Astrocyte of the hippocampus (primary cell): ENCODE data around the gene HNRNPA3.
A peak's percentile ranks its signal among the peaks of the same experiment; 100 is the strongest.
"Not testable (repeated sequence)": the region's sequence is repeated elsewhere in the genome, so short reads cannot be mapped to it uniquely, and the experiment has no call there.

Experiments used
- DNase-seq: peaks from one replicate; pipeline ENCODE4 v3.0.0; 2011; ENCODE audit warnings: low read depth, low spot score

The HNRNPA3 gene

GRCh38 chr2:177232098-177232704 lies 19.6 kb downstream of the HNRNPA3 start:
- no peak for DNase-seq

- no peak for DNase-seq
Observed at GRCh38 chr2:177234267-177234666, 21.7 kb downstream of the HNRNPA3 start.

- DNase-seq = no peak
Observed at GRCh38 chr2:177235855-177236437, 23.4 kb downstream of the HNRNPA3 start.

GRCh38 chr2:177237932-177238331 lies 25.3 kb downstream of the HNRNPA3 start:
- no peak for DNase-seq

GRCh38 chr2:177239053-177239452 lies 26.5 kb downstream of the HNRNPA3 start:
- no peak for DNase-seq

GRCh38 chr2:177239932-177240630 lies 27.5 kb downstream of the HNRNPA3 start:
- no peak for DNase-seq

GRCh38 chr2:177241711-177242120 lies 29.1 kb downstream of the HNRNPA3 start:
- DNase-seq = no peak

- peak; percentile 92 for DNase-seq
Observed at GRCh38 chr2:177242121-177242987, 29.8 kb downstream of the HNRNPA3 start.

- no peak for DNase-seq
Observed at GRCh38 chr2:177243073-177243472, 30.5 kb downstream of the HNRNPA3 start.

GRCh38 chr2:177243476-177243875 lies 30.9 kb downstream of the HNRNPA3 start:
- DNase-seq = no peak

- no peak for DNase-seq
Observed at GRCh38 chr2:177244244-177244771, 31.7 kb downstream of the HNRNPA3 start.

GRCh38 chr2:177245010-177245422 lies 32.4 kb downstream of the HNRNPA3 start:
- peak; percentile 89 for DNase-seq

GRCh38 chr2:177246000-177246399 lies 33.4 kb downstream of the HNRNPA3 start:
- DNase-seq = no peak

- not testable (repeated sequence) for DNase-seq
Observed at GRCh38 chr2:177246523-177247030, 34.0 kb downstream of the HNRNPA3 start.

- no peak for DNase-seq
Observed at GRCh38 chr2:177247693-177248262, 35.2 kb downstream of the HNRNPA3 start.

GRCh38 chr2:177249038-177249437 lies 36.4 kb downstream of the HNRNPA3 start:
- DNase-seq = no peak

GRCh38 chr2:177250461-177250860 lies 37.9 kb downstream of the HNRNPA3 start:
- no peak for DNase-seq

GRCh38 chr2:177251165-177251542 lies 38.6 kb downstream of the HNRNPA3 start:
- DNase-seq = no peak

- no peak for DNase-seq
Observed at GRCh38 chr2:177252808-177253531, 40.4 kb downstream of the HNRNPA3 start.

- DNase-seq = no peak
Observed at GRCh38 chr2:177253704-177254103, 41.1 kb downstream of the HNRNPA3 start.
